Endodermal cell (in vitro differentiated cells): Measurements from ENCODE around the gene S100P. TPM values are rescaled to one million over a fixed set of nuclear protein-coding genes. Genes with fewer than 3 reads are reported as not detected.

Experiments used
- DNase-seq: peaks from one replicate; pipeline ENCODE4 v3.0.0-alpha.2; 2017
- H3K27ac ChIP-seq: 2 replicates; pipeline ENCODE4 v1.5.1; 2013; ENCODE audit warnings: mild to moderate bottlenecking, low read depth, low read length, moderate library complexity
- H3K27me3 ChIP-seq: 2 replicates; pipeline ENCODE4 v1.6.1; 2013; ENCODE audit warnings: mild to moderate bottlenecking, low read length, moderate library complexity; ENCODE audit not compliant: insufficient read depth, control insufficient read depth, poor library complexity, severe bottlenecking
- H3K36me3 ChIP-seq: 2 replicates; pipeline ENCODE4 v1.7.0; 2013; ENCODE audit warnings: mild to moderate bottlenecking, low read length, moderate library complexity; ENCODE audit not compliant: control insufficient read depth, insufficient read depth
- H3K4me1 ChIP-seq: one replicate; pipeline ENCODE4 v1.7.0; 2013; ENCODE audit warnings: low read length; ENCODE audit not compliant: control insufficient read depth, insufficient read depth
- H3K4me3 ChIP-seq: 2 replicates; pipeline ENCODE4 v1.5.1; 2013; ENCODE audit warnings: mild to moderate bottlenecking, low read length, moderate library complexity
- H3K9ac ChIP-seq: 2 replicates; pipeline ENCODE4 v1.6.1; 2013; ENCODE audit warnings: mild to moderate bottlenecking, low read length, moderate library complexity; ENCODE audit not compliant: poor library complexity, severe bottlenecking; ENCODE audit errors: extremely low read depth
- H3K9me3 ChIP-seq: 2 replicates; pipeline ENCODE4 v1.6.1; 2013; ENCODE audit warnings: mild to moderate bottlenecking, low read length, moderate library complexity; ENCODE audit not compliant: control insufficient read depth
- H3K27ac Mint-ChIP-seq: 2 replicates; pipeline ENCODE4 v1.8.0; 2020; ENCODE audit warnings: mixed read lengths
- H3K27me3 Mint-ChIP-seq: 2 replicates; pipeline ENCODE4 v1.8.0; 2021; ENCODE audit warnings: mild to moderate bottlenecking, mixed read lengths; ENCODE audit not compliant: insufficient read depth
- H3K36me3 Mint-ChIP-seq: 2 replicates; pipeline ENCODE4 v1.8.0; 2020; ENCODE audit warnings: low read depth, mixed read lengths
- H3K4me1 Mint-ChIP-seq: 2 replicates; pipeline ENCODE4 v1.8.0; 2020; ENCODE audit warnings: mixed read lengths
- H3K4me3 Mint-ChIP-seq: 2 replicates; pipeline ENCODE4 v1.8.0; 2020; ENCODE audit warnings: mild to moderate bottlenecking, moderate library complexity, mixed read lengths
- H3K9me3 Mint-ChIP-seq: 2 replicates; pipeline ENCODE4 v1.8.0; 2020; ENCODE audit warnings: mild to moderate bottlenecking, mixed read lengths
- whole genome bisulfite sequencing, 2 experiments: methylation state at CpG; one replicate each; pipeline versions ENCODE4 v1.1.5 to v1.1.7; 2013; ENCODE audit warnings: missing lambda C conversion rate in 2 of 2, mixed read lengths in 1 of 2; ENCODE audit not compliant: insufficient coverage in 1 of 2, insufficient read length in 1 of 2; 5-methylcytosine and 5-hydroxymethylcytosine counted together
- total RNA-seq, 2 donors: library from RNA; stranded (reverse); fragmentation: NEBNext Ultra II Directional in 1 of 2; extraction: Animal tissue kit (Norgen Biotek cat#: 25700) in 1 of 2; gene quantifications; 2 replicates in 1 of 2; 3 replicates in 1 of 2; pipeline ENCODE4 v1.2.1, GENCODE V29; 2021
- TF ChIP-seq, protein P1 (sequence below): fragments of 200-600 bp; sonication (generic); conservative IDR thresholded peaks from 2 replicates; pipeline ENCODE4 v1.5.0; 2021; ENCODE audit warnings: antibody characterized with exemption, mild to moderate bottlenecking

S100P gene
- total RNA-seq, 2 donors from 2014 or later = not detected

- Mint-ChIP-seq H3K4me3 (no peak overlapping the region), H3K27me3 (no peaks in the 10 kb centered on the region), H3K27ac (no peak overlapping the region), H3K4me1 (no peaks in the 10 kb centered on the region), H3K36me3 (no peaks in the 10 kb centered on the region), H3K9me3 (peaks cover 6% of the 10 kb centered on the region)
- H3K9ac ChIP-seq = no peak overlapping the region
- TF ChIP-seq, protein P1, sequence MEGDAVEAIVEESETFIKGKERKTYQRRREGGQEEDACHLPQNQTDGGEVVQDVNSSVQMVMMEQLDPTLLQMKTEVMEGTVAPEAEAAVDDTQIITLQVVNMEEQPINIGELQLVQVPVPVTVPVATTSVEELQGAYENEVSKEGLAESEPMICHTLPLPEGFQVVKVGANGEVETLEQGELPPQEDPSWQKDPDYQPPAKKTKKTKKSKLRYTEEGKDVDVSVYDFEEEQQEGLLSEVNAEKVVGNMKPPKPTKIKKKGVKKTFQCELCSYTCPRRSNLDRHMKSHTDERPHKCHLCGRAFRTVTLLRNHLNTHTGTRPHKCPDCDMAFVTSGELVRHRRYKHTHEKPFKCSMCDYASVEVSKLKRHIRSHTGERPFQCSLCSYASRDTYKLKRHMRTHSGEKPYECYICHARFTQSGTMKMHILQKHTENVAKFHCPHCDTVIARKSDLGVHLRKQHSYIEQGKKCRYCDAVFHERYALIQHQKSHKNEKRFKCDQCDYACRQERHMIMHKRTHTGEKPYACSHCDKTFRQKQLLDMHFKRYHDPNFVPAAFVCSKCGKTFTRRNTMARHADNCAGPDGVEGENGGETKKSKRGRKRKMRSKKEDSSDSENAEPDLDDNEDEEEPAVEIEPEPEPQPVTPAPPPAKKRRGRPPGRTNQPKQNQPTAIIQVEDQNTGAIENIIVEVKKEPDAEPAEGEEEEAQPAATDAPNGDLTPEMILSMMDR = no peak
- no peaks in the 10 kb centered on the region for H3K4me1 ChIP-seq
- no peak overlapping the region for H3K27ac ChIP-seq
- DNase-seq = no peak
- no peaks in the 10 kb centered on the region for H3K27me3 ChIP-seq
- no peak overlapping the region for H3K4me3 ChIP-seq
- H3K9me3 ChIP-seq = no peaks in the 10 kb centered on the region
- no peaks in the 10 kb centered on the region for H3K36me3 ChIP-seq
- 90 to 92% methylated on average over 4 of the region's 4 CpGs for WGBS, 2 experiments
Observed at GRCh38 chr4:6739920-6740319, 46.2 kb downstream of the S100P start.

- Histone ChIP-seq H3K27me3 (no peaks in the 10 kb centered on the region), H3K4me3 (no peak overlapping the region), H3K9ac (no peak overlapping the region), H3K9me3 (no peaks in the 10 kb centered on the region), H3K4me1 (no peaks in the 10 kb centered on the region), H3K27ac (no peak overlapping the region), H3K36me3 (no peaks in the 10 kb centered on the region)
- Mint-ChIP-seq H3K9me3 (peaks cover 7% of the 10 kb centered on the region), H3K27me3 (no peaks in the 10 kb centered on the region), H3K4me1 (no peaks in the 10 kb centered on the region), H3K36me3 (no peaks in the 10 kb centered on the region), H3K4me3 (no peak overlapping the region), H3K27ac (no peak overlapping the region)
- WGBS, 2 experiments = 94% methylated on average over 8 of the region's 8 CpGs; no CpG with 5 or more reads in 1 of the 2 experiments
- DNase-seq = no peak
- TF ChIP-seq, protein P1 = no peak
Observed at GRCh38 chr4:6740347-6740746, 46.7 kb downstream of the S100P start.

GRCh38 chr4:6742507-6742906 is 48.8 kb downstream of the S100P start:
- Histone ChIP-seq H3K4me3 (no peak overlapping the region), H3K9me3 (no peaks in the 10 kb centered on the region), H3K9ac (no peak overlapping the region), H3K4me1 (no peaks in the 10 kb centered on the region), H3K27me3 (no peaks in the 10 kb centered on the region), H3K27ac (no peak overlapping the region), H3K36me3 (no peaks in the 10 kb centered on the region)
- Mint-ChIP-seq H3K27me3 (no peaks in the 10 kb centered on the region), H3K4me3 (no peak overlapping the region), H3K4me1 (no peaks in the 10 kb centered on the region), H3K9me3 (peaks cover 7% of the 10 kb centered on the region), H3K36me3 (no peaks in the 10 kb centered on the region), H3K27ac (no peak overlapping the region)
- TF ChIP-seq, protein P1 = no peak
- WGBS, 2 experiments = 80% methylated on average over 2 of the region's 2 CpGs; no CpG with 5 or more reads in 1 of the 2 experiments
- no peak for DNase-seq
